Muscle layer of duodenum (tissue), 2 donors: ENCODE results near the gene AGRP.

Experiments used
- H3K27ac ChIP-seq: one replicate; pipeline ENCODE4 v1.7.0; 2013; ENCODE audit warnings: mild to moderate bottlenecking, low read length
- H3K27me3 ChIP-seq: one replicate; pipeline ENCODE4 v1.7.0; 2013; ENCODE audit warnings: low read depth, mild to moderate bottlenecking, control low read depth, low read length
- H3K36me3 ChIP-seq, 2 donors: one replicate each; pipeline ENCODE4 v1.7.0; 2013; ENCODE audit warnings: low read length in 2 of 2, control low read depth in 1 of 2, mild to moderate bottlenecking in 1 of 2; ENCODE audit not compliant: insufficient read depth in 2 of 2, control insufficient read depth in 1 of 2
- H3K4me1 ChIP-seq, 2 donors: one replicate each; pipeline ENCODE4 v1.7.0; 2013; ENCODE audit warnings: low read length in 2 of 2, mild to moderate bottlenecking in 2 of 2, control low read depth in 1 of 2, moderate library complexity in 1 of 2; ENCODE audit not compliant: insufficient read depth in 2 of 2, control insufficient read depth in 1 of 2
- H3K4me3 ChIP-seq, 2 donors: one replicate each; pipeline ENCODE4 v1.7.0; 2013; ENCODE audit warnings: low read length in 2 of 2, low read depth in 1 of 2, mild to moderate bottlenecking in 1 of 2
- H3K9me3 ChIP-seq, 2 donors: one replicate each; pipeline ENCODE4 v1.7.0; 2013; ENCODE audit warnings: low read length in 2 of 2, control low read depth in 1 of 2, mild to moderate bottlenecking in 1 of 2; ENCODE audit not compliant: control insufficient read depth in 1 of 2
- donor health status: healthy.

The AGRP gene

GRCh38 chr16:67483150-67483549, at the start of gene AGRP:
Gene AGRP, minus strand, starts transcription at chr16:67483547. Its CDS starts 149 bp downstream, at chr16:67483398.
- Histone ChIP-seq H3K4me1 (peaks cover 4 to 31% of the 10 kb centered on the region in 2 donors), H3K9me3 (no peaks in the 10 kb centered on the region), H3K27ac (no peak within 1 kb of the TSS), H3K4me3 (peak within 1 kb of the TSS; percentile 67 to 99), H3K27me3 (no peaks in the 10 kb centered on the region), H3K36me3 (peaks cover 0 to 16% of the 10 kb centered on the region in 2 donors)

GRCh38 chr16:67531247-67531646, 47.9 kb upstream of the AGRP start:
- peaks cover 12 to 29% of the 10 kb centered on the region in 2 donors for H3K4me1 ChIP-seq
- peaks cover 4% of the 10 kb centered on the region for H3K27me3 ChIP-seq
- H3K36me3 ChIP-seq: no peaks in the 10 kb centered on the region
- peak overlapping the region; percentile 41 to 94 for H3K4me3 ChIP-seq
- peak overlapping the region; percentile 79 for H3K27ac ChIP-seq
- H3K9me3 ChIP-seq: no peaks in the 10 kb centered on the region

- H3K27ac ChIP-seq: peak overlapping the region; percentile 79
- H3K27me3 ChIP-seq: peaks cover 4% of the 10 kb centered on the region
- no peaks in the 10 kb centered on the region for H3K9me3 ChIP-seq
- peaks cover 9 to 21% of the 10 kb centered on the region in 2 donors for H3K4me1 ChIP-seq
- H3K36me3 ChIP-seq: no peaks in the 10 kb centered on the region
- H3K4me3 ChIP-seq: peak overlapping the region; percentile 91 to 94
Observed at GRCh38 chr16:67530013-67530939, 46.9 kb upstream of the AGRP start.

GRCh38 chr16:67529582-67530012, 46.2 kb upstream of the AGRP start:
- H3K27me3 ChIP-seq: peaks cover 4% of the 10 kb centered on the region
- peak overlapping the region; percentile 79 for H3K27ac ChIP-seq
- peak overlapping the region; percentile 91 to 94 for H3K4me3 ChIP-seq
- H3K9me3 ChIP-seq: no peaks in the 10 kb centered on the region
- no peaks in the 10 kb centered on the region for H3K36me3 ChIP-seq
- H3K4me1 ChIP-seq: peaks cover 8 to 21% of the 10 kb centered on the region in 2 donors

GRCh38 chr16:67528870-67529581, 45.7 kb upstream of the AGRP start:
- Histone ChIP-seq H3K27ac (peak overlapping the region; percentile 79), H3K9me3 (no peaks in the 10 kb centered on the region), H3K4me3 (peak overlapping the region; percentile 91 to 94), H3K36me3 (no peaks in the 10 kb centered on the region), H3K27me3 (peaks cover 4% of the 10 kb centered on the region), H3K4me1 (peaks cover 8 to 21% of the 10 kb centered on the region in 2 donors)

GRCh38 chr16:67528222-67528869, 45.0 kb upstream of the AGRP start, which contains the start of gene RIPOR1:
Gene RIPOR1, plus strand, starts transcription at chr16:67528829. Its CDS starts 9,618 bp downstream, at chr16:67538447.
- no peaks in the 10 kb centered on the region for H3K36me3 ChIP-seq
- H3K9me3 ChIP-seq: no peaks in the 10 kb centered on the region
- peaks cover 4% of the 10 kb centered on the region for H3K27me3 ChIP-seq
- H3K4me1 ChIP-seq: peaks cover 8 to 21% of the 10 kb centered on the region in 2 donors
- H3K27ac ChIP-seq: peak within 1 kb of the TSS; percentile 79
- H3K4me3 ChIP-seq: peak within 1 kb of the TSS; percentile 91 to 94

GRCh38 chr16:67526149-67526791, 42.9 kb upstream of the AGRP start:
- no peak overlapping the region for H3K27ac ChIP-seq
- H3K4me3 ChIP-seq: no peak overlapping the region
- peaks cover 8 to 18% of the 10 kb centered on the region in 2 donors for H3K4me1 ChIP-seq
- H3K36me3 ChIP-seq: no peaks in the 10 kb centered on the region
- no peaks in the 10 kb centered on the region for H3K9me3 ChIP-seq
- H3K27me3 ChIP-seq: peaks cover 4% of the 10 kb centered on the region

GRCh38 chr16:67525176-67525860, 42.0 kb upstream of the AGRP start:
- H3K36me3 ChIP-seq: no peaks in the 10 kb centered on the region
- no peak overlapping the region for H3K4me3 ChIP-seq
- H3K27me3 ChIP-seq: peaks cover 4% of the 10 kb centered on the region
- no peak overlapping the region for H3K27ac ChIP-seq
- H3K4me1 ChIP-seq: peaks cover 0 to 8% of the 10 kb centered on the region in 2 donors
- H3K9me3 ChIP-seq: no peaks in the 10 kb centered on the region

GRCh38 chr16:67521095-67521804, 37.9 kb upstream of the AGRP start:
- Histone ChIP-seq H3K4me1 (peaks cover 0 to 2% of the 10 kb centered on the region in 2 donors), H3K27ac (peak overlapping the region; percentile 94), H3K4me3 (peak overlapping the region; percentile 61 to 78), H3K27me3 (no peaks in the 10 kb centered on the region), H3K9me3 (no peaks in the 10 kb centered on the region), H3K36me3 (no peaks in the 10 kb centered on the region)

- H3K36me3 ChIP-seq: no peaks in the 10 kb centered on the region
- no peak overlapping the region for H3K27ac ChIP-seq
- peaks cover 0 to 2% of the 10 kb centered on the region in 2 donors for H3K4me1 ChIP-seq
- no peak overlapping the region for H3K4me3 ChIP-seq
- no peaks in the 10 kb centered on the region for H3K27me3 ChIP-seq
- no peaks in the 10 kb centered on the region for H3K9me3 ChIP-seq
Observed at GRCh38 chr16:67519242-67519641, 35.9 kb upstream of the AGRP start.
